ENCODE measurements around the gene VPS13A. TPM values are rescaled to one million over a fixed set of nuclear protein-coding genes. Genes with fewer than 3 reads are reported as not detected.

Gene VPS13A
- total RNA-seq, 2 experiments from 2014 or later = 27.0 to 44.6 TPM

DNA sequence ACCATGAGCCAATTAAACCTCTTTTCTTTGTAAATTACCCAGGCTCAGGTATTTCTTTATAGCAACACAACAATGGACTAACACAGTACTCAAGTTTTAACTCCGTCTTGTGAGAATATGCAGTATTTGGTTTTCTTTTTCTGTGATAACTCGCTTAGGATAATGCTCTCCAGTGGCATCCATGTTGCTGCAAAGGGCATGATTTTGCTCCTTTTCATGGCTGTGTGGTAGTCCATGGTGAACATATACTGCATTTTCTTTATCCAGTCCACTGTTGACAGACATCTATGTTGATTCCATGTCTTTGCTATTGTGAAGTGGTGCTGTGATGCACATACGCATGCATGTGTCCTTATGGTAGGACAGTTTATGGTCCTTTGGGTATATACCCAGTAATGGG lies 10.9 kb downstream of the VPS13A start:
- ChIA-PET POLR2A (interaction anchor here (0.6 kb wide), 1 partner anchor 121 kb away, joined by 3 read pairs; no protein-coding TSS in a partner anchor), CTCF (ENCODE audit: unreplicated experiment) (no interaction called here)
- no TSS peak for BruUV-seq (replicated peaks)
- Histone ChIP-seq H3K4me3 (ENCODE audit: low read depth, low read length, poor library complexity, severe bottlenecking) (no peak overlapping the region), H3K79me2 (ENCODE audit: insufficient read depth, low read depth, low read length) (peaks cover 85% of the 10 kb centered on the region), H3K9me2 (ENCODE audit: insufficient read depth, low read length) (no peaks in the 10 kb centered on the region), H3K9me3 (ENCODE audit: low read length) (no peaks in the 10 kb centered on the region), H3K36me3 (ENCODE audit: insufficient read depth, low read length) (no peaks in the 10 kb centered on the region), H3K4me2 (ENCODE audit: low read length) (no peak overlapping the region), H2AFZ (ENCODE audit: low read length) (no peak overlapping the region), H4K20me1 (ENCODE audit: insufficient read depth, low read length) (0 out of 2 replicates have a peak, but pooled peaks cover 10% of the 10 kb centered on the region), H3K27ac (ENCODE audit: low read depth, low read length, poor library complexity, severe bottlenecking) (no peak overlapping the region), H3K4me1 (ENCODE audit: insufficient read depth, low read length, poor library complexity, severe bottlenecking) (no peaks in the 10 kb centered on the region)
- intact Hi-C loops (cut with micrococcal nuclease; ENCODE audit: unreplicated experiment) = no loop called here
- TF ChIP-seq EZH2phosphoT487 (IDR thresholded peaks at IDR 0.05; ENCODE audit: borderline replicate concordance, low read depth, low read length) = no peak
- TF ChIP-seq, protein P1, sequence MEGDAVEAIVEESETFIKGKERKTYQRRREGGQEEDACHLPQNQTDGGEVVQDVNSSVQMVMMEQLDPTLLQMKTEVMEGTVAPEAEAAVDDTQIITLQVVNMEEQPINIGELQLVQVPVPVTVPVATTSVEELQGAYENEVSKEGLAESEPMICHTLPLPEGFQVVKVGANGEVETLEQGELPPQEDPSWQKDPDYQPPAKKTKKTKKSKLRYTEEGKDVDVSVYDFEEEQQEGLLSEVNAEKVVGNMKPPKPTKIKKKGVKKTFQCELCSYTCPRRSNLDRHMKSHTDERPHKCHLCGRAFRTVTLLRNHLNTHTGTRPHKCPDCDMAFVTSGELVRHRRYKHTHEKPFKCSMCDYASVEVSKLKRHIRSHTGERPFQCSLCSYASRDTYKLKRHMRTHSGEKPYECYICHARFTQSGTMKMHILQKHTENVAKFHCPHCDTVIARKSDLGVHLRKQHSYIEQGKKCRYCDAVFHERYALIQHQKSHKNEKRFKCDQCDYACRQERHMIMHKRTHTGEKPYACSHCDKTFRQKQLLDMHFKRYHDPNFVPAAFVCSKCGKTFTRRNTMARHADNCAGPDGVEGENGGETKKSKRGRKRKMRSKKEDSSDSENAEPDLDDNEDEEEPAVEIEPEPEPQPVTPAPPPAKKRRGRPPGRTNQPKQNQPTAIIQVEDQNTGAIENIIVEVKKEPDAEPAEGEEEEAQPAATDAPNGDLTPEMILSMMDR (conservative IDR thresholded peaks at IDR 0.05; ENCODE audit: low read length) = no peak
- no peak for DNase-seq (ENCODE audit: low spot score)

DNA sequence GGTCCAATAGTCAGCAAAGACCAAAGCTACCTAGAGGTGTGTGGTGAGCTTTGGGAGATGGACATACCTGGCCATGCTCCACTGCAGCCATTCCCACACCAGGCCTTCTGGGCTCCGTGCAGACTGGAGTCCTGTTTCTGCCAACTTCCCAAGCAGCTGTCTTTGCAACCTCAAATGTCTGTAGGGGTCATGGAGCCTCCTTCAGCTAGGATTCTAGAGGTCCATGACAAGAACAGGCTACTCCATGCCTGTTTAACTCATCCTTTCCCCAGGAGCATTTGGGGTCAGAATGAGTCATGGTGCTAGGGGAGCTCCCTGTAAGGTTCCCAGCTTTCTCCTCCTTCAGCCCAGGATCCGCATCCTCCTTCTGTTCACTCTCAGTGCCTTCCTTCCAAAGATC lies 17.1 kb downstream of the VPS13A start:
- Histone ChIP-seq H3K27ac (ENCODE audit: low read depth, low read length, poor library complexity, severe bottlenecking) (no peak overlapping the region), H4K20me1 (ENCODE audit: insufficient read depth, low read length) (peaks cover 13% of the 10 kb centered on the region), H3K9me2 (ENCODE audit: insufficient read depth, low read length) (no peaks in the 10 kb centered on the region), H2AFZ (ENCODE audit: low read length) (no peak overlapping the region), H3K9me3 (ENCODE audit: low read length) (no peaks in the 10 kb centered on the region), H3K4me1 (ENCODE audit: insufficient read depth, low read length, poor library complexity, severe bottlenecking) (no peaks in the 10 kb centered on the region), H3K4me2 (ENCODE audit: low read length) (no peak overlapping the region), H3K36me3 (ENCODE audit: insufficient read depth, low read length) (no peaks in the 10 kb centered on the region), H3K79me2 (ENCODE audit: insufficient read depth, low read depth, low read length) (peaks cover 67% of the 10 kb centered on the region), H3K4me3 (ENCODE audit: low read depth, low read length, poor library complexity, severe bottlenecking) (no peak overlapping the region)
- TF ChIP-seq, protein P1 (conservative IDR thresholded peaks at IDR 0.05; ENCODE audit: low read length) = no peak
- no peak for TF ChIP-seq EZH2phosphoT487 (IDR thresholded peaks at IDR 0.05; ENCODE audit: borderline replicate concordance, low read depth, low read length)
- intact Hi-C loops (cut with micrococcal nuclease; ENCODE audit: unreplicated experiment) = no loop called here
- POLR2A ChIA-PET = interaction anchor here (1.0 to 1.1 kb wide), 2 partner anchors 22 to 29 kb away, joined by 3 read pairs; no protein-coding TSS in a partner anchor
- no peak for DNase-seq (ENCODE audit: low spot score)
- no TSS peak for BruUV-seq (replicated peaks)
- CTCF ChIA-PET (ENCODE audit: unreplicated experiment) = no interaction called here

DNA sequence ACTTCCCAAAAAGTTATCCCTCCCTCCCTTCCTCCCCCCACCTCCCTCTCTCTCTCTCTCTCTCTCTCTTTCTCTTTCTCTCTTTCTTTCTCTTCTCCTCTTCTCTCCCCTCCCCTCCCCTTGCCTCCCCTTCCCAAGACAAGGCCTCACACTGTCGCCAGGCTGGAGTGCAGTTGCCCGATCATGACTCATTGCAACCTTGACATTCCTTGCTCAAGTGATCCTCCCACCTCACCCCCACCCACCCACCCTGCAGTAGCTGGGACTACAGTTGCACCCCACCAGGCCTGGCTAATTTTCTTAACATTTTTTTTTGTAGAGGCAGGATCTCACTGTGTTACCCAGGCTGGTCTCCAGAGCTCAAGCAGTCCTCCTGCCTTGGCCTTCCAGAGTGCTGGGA lies 32.8 kb downstream of the VPS13A start:
- Histone ChIP-seq H3K9me2 (ENCODE audit: insufficient read depth, low read length) (no peaks in the 10 kb centered on the region), H2AFZ (ENCODE audit: low read length) (no peak overlapping the region), H3K4me1 (ENCODE audit: insufficient read depth, low read length, poor library complexity, severe bottlenecking) (no peaks in the 10 kb centered on the region), H3K27ac (ENCODE audit: low read depth, low read length, poor library complexity, severe bottlenecking) (no peak overlapping the region), H3K4me3 (ENCODE audit: low read depth, low read length, poor library complexity, severe bottlenecking) (no peak overlapping the region), H3K79me2 (ENCODE audit: insufficient read depth, low read depth, low read length) (no peaks in the 10 kb centered on the region), H3K36me3 (ENCODE audit: insufficient read depth, low read length) (peaks cover 36% of the 10 kb centered on the region), H3K9me3 (ENCODE audit: low read length) (no peaks in the 10 kb centered on the region), H3K4me2 (ENCODE audit: low read length) (no peak overlapping the region), H4K20me1 (ENCODE audit: insufficient read depth, low read length) (no peaks in the 10 kb centered on the region)
- DNase-seq (ENCODE audit: low spot score) = no peak
- CTCF ChIA-PET (ENCODE audit: unreplicated experiment) = no interaction called here
- TF ChIP-seq EZH2phosphoT487 (IDR thresholded peaks at IDR 0.05; ENCODE audit: borderline replicate concordance, low read depth, low read length) = no peak
- TF ChIP-seq, protein P1 (conservative IDR thresholded peaks at IDR 0.05; ENCODE audit: low read length) = no peak
- POLR2A ChIA-PET = no interaction called here
- intact Hi-C loops (cut with micrococcal nuclease; ENCODE audit: unreplicated experiment) = no loop called here
- BruUV-seq (replicated peaks) = no TSS peak
